GM21786 (cell line): ENCODE data around the gene KIZ.
"Not testable (repeated sequence)": the region's sequence is repeated elsewhere in the genome, so short reads cannot be mapped to it uniquely, and the experiment has no call there.

Experiments used
- ATAC-seq: cut with Tn5 transposase; IDR thresholded peaks from one replicate; pipeline ENCODE4 v1.9.1; 2021; ENCODE audit not compliant: unreplicated experiment

KIZ gene

GRCh38 chr20:21136015-21136732 lies 10.3 kb downstream of the KIZ start:
- ATAC-seq = peak; percentile 72

GRCh38 chr20:21137078-21137477 lies 11.2 kb downstream of the KIZ start:
- ATAC-seq = no peak

- ATAC-seq = no peak
Measured at GRCh38 chr20:21139881-21140566, 14.1 kb downstream of the KIZ start.

- ATAC-seq = no peak
Measured at GRCh38 chr20:21141825-21142224, 15.9 kb downstream of the KIZ start.

GRCh38 chr20:21143194-21143890 lies 17.5 kb downstream of the KIZ start:
- no peak for ATAC-seq

GRCh38 chr20:21145424-21145823 lies 19.5 kb downstream of the KIZ start:
- ATAC-seq = no peak

GRCh38 chr20:21146215-21146614 lies 20.3 kb downstream of the KIZ start:
- ATAC-seq = no peak

- no peak for ATAC-seq
Measured at GRCh38 chr20:21147593-21147992, 21.7 kb downstream of the KIZ start.

GRCh38 chr20:21149344-21149743 lies 23.5 kb downstream of the KIZ start:
- ATAC-seq = no peak

GRCh38 chr20:21151791-21152190 lies 25.9 kb downstream of the KIZ start:
- no peak for ATAC-seq

- ATAC-seq = no peak
Measured at GRCh38 chr20:21154692-21155091, 28.8 kb downstream of the KIZ start.

GRCh38 chr20:21155268-21155667 lies 29.4 kb downstream of the KIZ start:
- ATAC-seq = no peak

- no peak for ATAC-seq
Measured at GRCh38 chr20:21156266-21156665, 30.4 kb downstream of the KIZ start.

- ATAC-seq = no peak
Measured at GRCh38 chr20:21157006-21157405, 31.1 kb downstream of the KIZ start.

- no peak for ATAC-seq
Measured at GRCh38 chr20:21159658-21160380, 33.9 kb downstream of the KIZ start.

GRCh38 chr20:21161926-21162325 lies 36.0 kb downstream of the KIZ start:
- no peak for ATAC-seq

- no peak for ATAC-seq
Measured at GRCh38 chr20:21162631-21163030, 36.7 kb downstream of the KIZ start.

- no peak for ATAC-seq
Measured at GRCh38 chr20:21166801-21167200, 40.9 kb downstream of the KIZ start.

- no peak for ATAC-seq
Measured at GRCh38 chr20:21167261-21167660, 41.4 kb downstream of the KIZ start.

- ATAC-seq = not testable (repeated sequence)
Measured at GRCh38 chr20:21168061-21168460, 42.2 kb downstream of the KIZ start.

- ATAC-seq = no peak
Measured at GRCh38 chr20:21172626-21173025, 46.7 kb downstream of the KIZ start.
